Epithelial cell of proximal tubule (primary cell): ENCODE measurements around the gene PAPOLA. TPM values are rescaled to one million over a fixed set of nuclear protein-coding genes. Genes with fewer than 3 reads are reported as not detected.
"Not testable (repeated sequence)": the region's sequence is repeated elsewhere in the genome, so short reads cannot be mapped to it uniquely, and the experiment has no call there.

Source experiments
- DNase-seq: peaks from one replicate; pipeline ENCODE4 v3.0.0-alpha.2; 2011; ENCODE audit warnings: low read depth
- H3K4me3 ChIP-seq: 2 replicates; pipeline ENCODE4 v1.5.1; 2011; ENCODE audit warnings: low read depth, mild to moderate bottlenecking, low read length
- total RNA-seq: library from RNA; depleted of rRNA; stranded (reverse); fragments of >200 nt; gene quantifications from 2 replicates; pipeline ENCODE4 v1.2.3, GENCODE V29; 2015
- TF ChIP-seq, protein P1 (sequence below): conservative IDR thresholded peaks from 2 replicates; pipeline ENCODE4 v1.5.1; 2012; ENCODE audit warnings: low read depth, mild to moderate bottlenecking, low read length

Gene PAPOLA
- total RNA-seq, 1 donor from 2014 or later = 57.7 TPM

DNA sequence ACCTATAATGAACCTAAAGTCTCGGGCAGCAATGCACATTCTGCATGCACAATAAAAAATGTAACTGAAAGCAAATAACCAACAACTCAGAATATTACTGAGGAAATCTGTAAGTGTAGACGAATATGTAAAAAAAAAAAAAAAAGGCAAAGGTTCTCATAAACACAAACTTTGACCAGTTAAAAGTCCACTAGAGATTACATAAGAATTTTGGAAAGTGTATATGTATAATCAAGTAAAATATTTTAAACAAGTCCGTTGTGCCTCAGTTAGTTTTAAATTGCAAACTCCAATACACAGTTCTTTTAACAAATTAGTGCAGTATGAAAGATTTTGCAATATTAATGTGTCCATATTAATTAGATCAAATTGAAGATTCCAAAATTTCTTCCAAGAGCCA is 35.3 kb upstream of the PAPOLA start:
- TF ChIP-seq, protein P1, sequence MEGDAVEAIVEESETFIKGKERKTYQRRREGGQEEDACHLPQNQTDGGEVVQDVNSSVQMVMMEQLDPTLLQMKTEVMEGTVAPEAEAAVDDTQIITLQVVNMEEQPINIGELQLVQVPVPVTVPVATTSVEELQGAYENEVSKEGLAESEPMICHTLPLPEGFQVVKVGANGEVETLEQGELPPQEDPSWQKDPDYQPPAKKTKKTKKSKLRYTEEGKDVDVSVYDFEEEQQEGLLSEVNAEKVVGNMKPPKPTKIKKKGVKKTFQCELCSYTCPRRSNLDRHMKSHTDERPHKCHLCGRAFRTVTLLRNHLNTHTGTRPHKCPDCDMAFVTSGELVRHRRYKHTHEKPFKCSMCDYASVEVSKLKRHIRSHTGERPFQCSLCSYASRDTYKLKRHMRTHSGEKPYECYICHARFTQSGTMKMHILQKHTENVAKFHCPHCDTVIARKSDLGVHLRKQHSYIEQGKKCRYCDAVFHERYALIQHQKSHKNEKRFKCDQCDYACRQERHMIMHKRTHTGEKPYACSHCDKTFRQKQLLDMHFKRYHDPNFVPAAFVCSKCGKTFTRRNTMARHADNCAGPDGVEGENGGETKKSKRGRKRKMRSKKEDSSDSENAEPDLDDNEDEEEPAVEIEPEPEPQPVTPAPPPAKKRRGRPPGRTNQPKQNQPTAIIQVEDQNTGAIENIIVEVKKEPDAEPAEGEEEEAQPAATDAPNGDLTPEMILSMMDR = no peak

DNA sequence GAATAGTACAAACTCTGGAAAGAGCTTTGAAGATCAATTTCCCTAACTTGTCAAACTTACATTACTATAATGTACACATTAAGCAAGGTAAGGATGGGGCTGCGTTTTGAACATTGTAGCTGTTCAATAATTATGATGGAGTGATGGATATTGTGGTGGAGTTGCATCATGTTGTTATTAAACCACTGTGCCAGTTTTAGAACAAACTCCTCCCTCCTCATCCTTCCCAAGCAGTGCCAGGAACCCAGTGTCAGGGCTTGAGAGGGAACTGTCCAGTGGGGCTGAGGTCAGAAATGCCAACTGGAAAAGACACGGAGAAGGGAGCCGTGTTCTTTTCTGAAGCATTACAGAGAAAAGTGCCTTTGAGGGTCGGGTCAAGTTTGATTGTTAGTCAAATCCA is 31.9 kb upstream of the PAPOLA start:
- DNase-seq = no peak
- H3K4me3 ChIP-seq = no peak overlapping the region
- TF ChIP-seq, protein P1 = no peak

More for the DNA sequence above, 35.3 kb upstream of the PAPOLA start:
- H3K4me3 ChIP-seq = no peak overlapping the region
- no peak for DNase-seq

DNA sequence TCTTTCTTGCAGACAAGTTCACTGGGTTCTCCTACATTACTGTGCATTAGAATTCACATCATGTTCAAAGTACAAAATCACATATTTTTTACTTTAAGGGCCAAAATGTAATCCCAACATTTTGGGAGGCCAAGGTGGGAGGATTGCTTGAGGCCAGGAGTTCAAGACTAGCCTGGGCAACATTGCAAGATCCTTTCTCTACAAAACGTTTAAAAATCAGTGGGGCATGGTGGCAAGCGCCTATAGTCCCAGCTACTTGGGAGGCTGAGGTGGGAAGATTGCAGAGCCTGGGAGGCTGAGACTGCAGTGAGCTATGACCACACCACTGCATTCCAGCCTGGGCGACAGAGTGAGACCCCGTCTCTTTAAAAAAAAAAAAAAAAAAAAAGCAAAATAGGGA is 31.2 kb upstream of the PAPOLA start:
- not testable (repeated sequence) for DNase-seq, H3K4me3 ChIP-seq

DNA sequence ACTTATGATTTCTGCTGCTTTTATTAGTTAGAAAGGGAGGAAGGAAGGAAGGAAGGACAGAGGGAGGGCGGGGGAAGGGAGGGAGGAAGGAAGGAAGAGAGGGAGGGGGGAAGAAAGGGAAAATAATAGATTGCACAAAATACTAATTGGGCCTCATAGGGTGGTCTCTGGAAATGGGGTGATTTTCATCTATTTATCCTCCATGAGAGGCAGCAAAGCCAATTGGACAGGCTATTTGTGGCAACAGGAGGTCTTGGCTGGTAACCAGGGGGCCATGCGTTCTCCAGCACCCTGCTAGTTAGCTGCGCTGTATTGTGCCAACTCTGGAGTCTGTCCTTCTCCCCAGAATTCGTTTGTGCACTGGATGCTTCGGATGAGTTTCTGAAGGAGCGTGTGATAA is 24.1 kb upstream of the PAPOLA start:
- H3K4me3 ChIP-seq = no peak overlapping the region
- DNase-seq = no peak
- TF ChIP-seq, protein P1 = no peak

DNA sequence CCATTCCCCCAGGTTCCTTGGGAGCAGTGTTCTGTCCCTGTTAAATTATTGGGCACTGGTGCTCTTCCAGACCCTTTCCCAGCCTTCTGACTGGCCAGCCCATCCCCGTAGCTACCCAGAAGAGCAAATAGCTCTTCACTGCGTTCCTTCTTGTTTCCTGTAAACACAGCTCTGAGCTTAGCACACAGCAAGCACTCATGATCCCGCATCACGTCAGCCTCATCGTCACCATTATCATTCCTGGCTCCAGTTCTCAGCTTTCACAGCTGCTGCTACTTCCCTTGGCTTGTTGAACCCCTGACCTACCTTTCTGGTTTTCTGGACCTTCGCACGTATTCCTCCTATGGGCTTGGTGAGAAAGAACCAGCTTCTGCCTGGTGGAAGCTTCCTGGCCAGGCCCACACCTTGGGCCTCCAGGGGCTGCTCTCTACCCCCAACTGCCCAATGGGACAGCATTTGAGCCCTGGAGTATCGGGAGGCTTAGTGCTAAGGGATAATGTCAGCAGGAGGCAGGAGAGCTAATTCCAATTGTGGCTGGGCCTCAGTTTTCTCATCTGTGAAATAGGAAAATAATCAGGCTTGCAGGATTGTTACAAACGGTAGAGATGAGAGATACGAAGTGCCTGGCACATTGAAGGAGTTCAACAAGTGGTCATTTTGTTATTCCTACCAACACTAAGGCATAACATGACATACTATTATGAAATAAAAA is 22.6 kb upstream of the PAPOLA start:
- TF ChIP-seq, protein P1 = no peak
- no peak overlapping the region for H3K4me3 ChIP-seq
- DNase-seq = no peak

DNA sequence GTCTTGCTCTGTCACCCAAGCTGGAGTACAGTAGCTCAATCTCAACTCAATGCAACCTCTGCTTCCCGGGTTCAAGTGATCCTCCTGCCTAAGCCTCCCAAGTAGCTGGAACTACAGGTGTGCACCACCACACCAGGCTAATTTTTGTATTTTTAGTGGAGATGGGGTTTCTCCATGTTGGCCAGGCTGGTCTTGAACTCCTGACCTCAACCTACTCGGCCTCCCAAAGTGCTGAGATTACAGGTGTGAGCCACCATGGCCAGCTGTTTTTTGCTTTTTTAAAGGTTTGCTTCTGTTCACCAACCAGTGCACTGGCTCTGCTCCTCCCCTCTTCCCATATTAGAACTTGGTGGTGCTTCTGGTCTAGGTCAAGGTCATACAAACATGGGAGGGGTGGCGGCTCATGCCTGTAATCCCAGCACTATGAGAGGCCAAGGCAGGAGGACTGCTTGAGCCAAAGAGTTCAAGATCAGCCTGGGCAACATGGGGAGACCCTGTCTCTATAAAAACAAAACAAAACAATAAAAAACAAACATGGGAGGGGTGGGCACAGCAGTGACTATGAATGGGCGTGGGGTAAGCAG is 20.4 kb upstream of the PAPOLA start:
- TF ChIP-seq, protein P1 = no peak
- no peak overlapping the region for H3K4me3 ChIP-seq
- DNase-seq = no peak

DNA sequence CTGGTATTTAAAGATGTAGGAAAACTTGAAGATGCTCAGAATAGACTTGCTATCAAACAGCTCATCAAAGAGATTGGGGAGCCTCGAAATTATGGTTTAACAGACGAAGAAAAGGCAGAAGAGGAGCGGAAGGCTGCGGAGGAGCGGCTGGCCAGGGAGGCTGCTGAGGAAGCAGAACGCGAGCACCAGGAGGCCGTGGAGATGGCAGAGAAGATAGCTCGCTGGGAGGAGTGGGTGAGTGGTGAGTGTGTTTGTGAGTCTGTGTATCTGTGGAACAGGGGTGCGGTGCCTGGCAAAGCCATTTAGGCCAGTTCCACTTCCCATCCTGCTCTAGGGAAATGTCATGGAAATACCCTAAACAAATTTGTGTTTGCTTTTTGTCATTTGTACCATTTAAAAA is 19.2 kb upstream of the PAPOLA start:
- TF ChIP-seq, protein P1 = no peak
- no peak overlapping the region for H3K4me3 ChIP-seq
- no peak for DNase-seq
